Adrenal gland (tissue), 12 donors: Measurements from ENCODE around the gene KDM7A. TPM values are rescaled to one million over a fixed set of nuclear protein-coding genes. Genes with fewer than 3 reads are reported as not detected.

Source experiments
- DNase-seq, 7 donors: peaks; one replicate each; pipeline ENCODE4 v3.0.0-alpha.2; 2019 to 2020
- H3K27ac ChIP-seq, 5 donors: fragments of 200-600 bp; sonication (generic) in 4 of 5; 1 replicate in 3 of 5; 2 replicates in 2 of 5; pipeline versions ENCODE4 v1.5.1 to v1.8.0; 2016 to 2020; ENCODE audit warnings: mild to moderate bottlenecking in 1 of 5
- H3K27me3 ChIP-seq: fragments of 200-600 bp; 2 replicates; pipeline ENCODE4 v1.8.0; 2021
- H3K36me3 ChIP-seq, 2 donors: fragments of 200-600 bp; replicated peaks in 1 of 2; 1 replicate in 1 of 2; 2 replicates in 1 of 2; pipeline versions ENCODE4 v1.5.1 to v1.8.0; 2018 to 2022
- H3K4me1 ChIP-seq, 2 donors: fragments of 200-600 bp; replicated peaks in 1 of 2; 1 replicate in 1 of 2; 2 replicates in 1 of 2; pipeline versions ENCODE4 v1.5.1 to v1.8.0; 2018 to 2021
- H3K4me3 ChIP-seq, 4 donors: fragments of 200-600 bp; sonication (generic) in 3 of 4; one replicate each; pipeline ENCODE4 v1.5.1; 2016 to 2018
- H3K9me3 ChIP-seq, 3 donors: fragments of 200-600 bp; sonication (generic) in 1 of 3; replicated peaks in 1 of 3; 1 replicate in 2 of 3; 2 replicates in 1 of 3; pipeline versions ENCODE4 v1.5.1 to v1.8.0; 2016 to 2021
- CTCF ChIP-seq, 6 experiments: fragments of 450-650 bp in 4 of 6; fragments of 200-600 bp in 2 of 6; sonication (generic) in 1 of 6; IDR thresholded peaks; 1 replicate in 5 of 6; 2 replicates in 1 of 6; pipeline versions ENCODE4 v1.5.1 to v1.8.0; 2016 to 2021; ENCODE audit warnings: antibody characterized with exemption in 6 of 6, mild to moderate bottlenecking in 2 of 6, moderate library complexity in 1 of 6
- POLR2A ChIP-seq, 2 donors: fragments of 450-650 bp; IDR thresholded peaks; one replicate each; pipeline ENCODE4 v1.6.1; 2017; ENCODE audit warnings: antibody characterized with exemption in 2 of 2, mild to moderate bottlenecking in 2 of 2, moderate library complexity in 1 of 2
- WGBS, 4 donors: extraction: QIAGEN DNeasy Blood & Tissue Kit in 2 of 4; methylation state at CpG; one replicate each; pipeline versions ENCODE4 v1.1.5 to v1.1.7; 2013 to 2017; 5-methylcytosine and 5-hydroxymethylcytosine counted together
- intact Hi-C, 2 donors: fragments of 100-400 bp; cut with DNase I; formaldehyde crosslinking; loops; one replicate each; pipeline versions ENCODE4 v1.14.1 to v1.15.0; 2022 to 2023
- polyA plus RNA-seq, 3 donors: library from polyadenylated mRNA; stranded (reverse); fragments of 200-250 nt in 2 of 3; fragments of 350-450 nt in 1 of 3; fragmentation: Illumina TruSeq in 1 of 3; extraction: RNeasy Lipid Tissue Mini Kit (QIAGEN cat#74804) in 1 of 3; gene quantifications; one replicate each; pipeline ENCODE4 v1.2.3, GENCODE V29; 2013 to 2014
- total RNA-seq, 9 donors: library from RNA; depleted of rRNA in 4 of 9; stranded (reverse); fragments of >200 nt in 4 of 9; fragments of 120-200 nt in 1 of 9; fragmentation: NEBNext Ultra II Directional in 1 of 9; extraction: Animal tissue kit (Norgen Biotek cat#: 25700) in 1 of 9; gene quantifications; one replicate each; pipeline versions ENCODE4 v1.1.0 to v1.2.4, GENCODE V29; 2013 to 2023
- donor health status: healthy with polysubstance abuse.
- donor health status: Bipolar disorder and iron deficiency.
- donor health status: DM: yes; HTN: yes; CAD: no.
- donor health status: DM: no; HTN: no; CAD: no.
- donor health status: DM: no; HTN: no; CAD: no.
- donor health status: DM: yes; HTN: yes; CAD: no.

The KDM7A gene
- total and polyA plus RNA-seq, 12 donors: 1.4 to 10.5 (median 4.7) TPM

GRCh38 chr7:140057143-140057535 is 119.6 kb downstream of the KDM7A start:
- no peak overlapping the region for H3K27ac ChIP-seq
- peaks cover 10 to 26% of the 10 kb centered on the region in 2 donors for H3K4me1 ChIP-seq
- H3K4me3 ChIP-seq: no peak overlapping the region
- WGBS, 4 donors: 94 to 99% (median 96%) methylated on average over 3 of the region's 3 CpGs
- no peak for DNase-seq
- TF ChIP-seq CTCF (IDR thresholded peaks at IDR 0.05) (no peak), POLR2A (IDR thresholded peaks at IDR 0.05) (no peak)
- H3K27me3 ChIP-seq: no peaks in the 10 kb centered on the region
- H3K36me3 ChIP-seq: no peaks in the 10 kb centered on the region
- intact Hi-C loops: no loop called here
- no peaks in the 10 kb centered on the region for H3K9me3 ChIP-seq

- DNase-seq: peak in 1 of 7 donors; percentile 46
- H3K4me1 ChIP-seq: peaks cover 10 to 26% of the 10 kb centered on the region in 2 donors
- H3K27ac ChIP-seq: no peak overlapping the region
- H3K4me3 ChIP-seq: no peak overlapping the region
- H3K36me3 ChIP-seq: no peaks in the 10 kb centered on the region
- intact Hi-C loops: no loop called here
- 92 to 96% (median 94%) methylated on average over 4 to 5 of the region's 5 CpGs for WGBS, 4 donors
- H3K27me3 ChIP-seq: no peaks in the 10 kb centered on the region
- H3K9me3 ChIP-seq: no peaks in the 10 kb centered on the region
- no peak for TF ChIP-seq POLR2A (IDR thresholded peaks at IDR 0.05)
- TF ChIP-seq CTCF (IDR thresholded peaks at IDR 0.05): no peak
Measured at GRCh38 chr7:140056431-140057142, 120.2 kb downstream of the KDM7A start.

GRCh38 chr7:140055833-140056232 is 121.0 kb downstream of the KDM7A start:
- no peak overlapping the region for H3K4me3 ChIP-seq
- intact Hi-C loops: no loop called here
- peaks cover 10 to 23% of the 10 kb centered on the region in 2 donors for H3K4me1 ChIP-seq
- H3K27me3 ChIP-seq: no peaks in the 10 kb centered on the region
- no peaks in the 10 kb centered on the region for H3K36me3 ChIP-seq
- no peaks in the 10 kb centered on the region for H3K9me3 ChIP-seq
- DNase-seq: peak in 1 of 7 donors; percentile 34
- no peak overlapping the region for H3K27ac ChIP-seq
- TF ChIP-seq CTCF (IDR thresholded peaks at IDR 0.05) (no peak), POLR2A (IDR thresholded peaks at IDR 0.05) (no peak)
- WGBS, 4 donors: 95 to 100% (median 96%) methylated on average over 2 of the region's 2 CpGs

GRCh38 chr7:140054751-140055150 is 122.0 kb downstream of the KDM7A start:
- WGBS, 4 donors: 87 to 94% (median 91%) methylated on average over 4 of the region's 4 CpGs
- no peaks in the 10 kb centered on the region for H3K27me3 ChIP-seq
- intact Hi-C loops: no loop called here

More at GRCh38 chr7:140054751-140055150, 122.0 kb downstream of the KDM7A start:
- Histone ChIP-seq H3K36me3 (no peaks in the 10 kb centered on the region), H3K4me1 (peaks cover 10 to 19% of the 10 kb centered on the region in 2 donors), H3K9me3 (no peaks in the 10 kb centered on the region), H3K4me3 (no peak overlapping the region), H3K27ac (no peak overlapping the region)
- no peak for TF ChIP-seq CTCF (IDR thresholded peaks at IDR 0.05)
- TF ChIP-seq POLR2A (IDR thresholded peaks at IDR 0.05): no peak
- DNase-seq: peak in 1 of 7 donors; percentile 43
